Mesendoderm (in vitro differentiated cells): Measurements from ENCODE around the gene PNRC2.

Experiments used
- DNase-seq: peaks from one replicate; pipeline ENCODE4 v3.0.0; 2013
- H2AK5ac ChIP-seq: 2 replicates; pipeline ENCODE4 v1.6.1; 2013; ENCODE audit warnings: low read length, inconsistent platforms
- H2BK120ac ChIP-seq: 2 replicates; pipeline ENCODE4 v1.6.1; 2013; ENCODE audit warnings: low read depth, mild to moderate bottlenecking, low read length, moderate library complexity, mixed read lengths
- H2BK15ac ChIP-seq: replicated peaks from 2 replicates; pipeline ENCODE4 v1.6.1; 2013; ENCODE audit warnings: low read depth, mild to moderate bottlenecking, moderate library complexity
- H2BK5ac ChIP-seq: 2 replicates; pipeline ENCODE4 v1.6.1; 2013; ENCODE audit warnings: low read length, inconsistent platforms
- H3K18ac ChIP-seq: 2 replicates; pipeline ENCODE4 v1.6.1; 2013; ENCODE audit warnings: mild to moderate bottlenecking, low read length, mixed read lengths
- H3K23ac ChIP-seq: one replicate; pipeline ENCODE4 v1.6.1; 2013; ENCODE audit warnings: low read length
- H3K27ac ChIP-seq: 2 replicates; pipeline ENCODE4 v1.5.1; 2013; ENCODE audit warnings: low read depth, mild to moderate bottlenecking, inconsistent platforms, low read length, moderate library complexity
- H3K27me3 ChIP-seq: 2 replicates; pipeline ENCODE4 v1.6.1; 2013; ENCODE audit warnings: low read length, control low read depth, mild to moderate bottlenecking, inconsistent platforms; ENCODE audit not compliant: insufficient read depth, poor library complexity
- H3K36me3 ChIP-seq: 2 replicates; pipeline ENCODE4 v1.6.1; 2013; ENCODE audit warnings: low read length, inconsistent platforms; ENCODE audit not compliant: control insufficient read depth, insufficient read depth
- H3K4ac ChIP-seq: one replicate; pipeline ENCODE4 v1.6.1; 2013; ENCODE audit warnings: low read depth, mild to moderate bottlenecking, low read length, moderate library complexity
- H3K4me1 ChIP-seq: 2 replicates; pipeline ENCODE4 v1.6.1; 2013; ENCODE audit warnings: low read depth, low read length, inconsistent platforms; ENCODE audit not compliant: control insufficient read depth
- H3K4me2 ChIP-seq: 2 replicates; pipeline ENCODE4 v1.6.1; 2013; ENCODE audit warnings: low read length
- H3K4me3 ChIP-seq: 2 replicates; pipeline ENCODE4 v1.5.1; 2013; ENCODE audit warnings: mild to moderate bottlenecking, low read length
- H3K56ac ChIP-seq: one replicate; pipeline ENCODE4 v1.6.1; 2013; ENCODE audit warnings: low read length
- H3K79me1 ChIP-seq: 2 replicates; pipeline ENCODE4 v1.6.1; 2013; ENCODE audit warnings: low read length, inconsistent platforms
- H3K79me2 ChIP-seq: 2 replicates; pipeline ENCODE4 v1.6.1; 2013; ENCODE audit warnings: mild to moderate bottlenecking, low read length; ENCODE audit not compliant: control insufficient read depth, insufficient read depth
- H3K9ac ChIP-seq: 2 replicates; pipeline ENCODE4 v1.6.1; 2013; ENCODE audit warnings: low read length, inconsistent platforms
- H4K5ac ChIP-seq: one replicate; pipeline ENCODE4 v1.6.1; 2013; ENCODE audit warnings: low read length
- H4K8ac ChIP-seq: one replicate; pipeline ENCODE4 v1.6.1; 2013; ENCODE audit warnings: low read depth, mild to moderate bottlenecking, control low read depth, low read length, moderate library complexity
- WGBS: extraction: QIAGEN DNeasy Blood & Tissue Kit; methylation state at CpG from one replicate; pipeline ENCODE4 v1.1.7; 2013; ENCODE audit warnings: low lambda C conversion rate, missing lambda C conversion rate; ENCODE audit not compliant: insufficient coverage; ENCODE audit errors: extremely low coverage; 5-methylcytosine and 5-hydroxymethylcytosine counted together

PNRC2 gene

DNA sequence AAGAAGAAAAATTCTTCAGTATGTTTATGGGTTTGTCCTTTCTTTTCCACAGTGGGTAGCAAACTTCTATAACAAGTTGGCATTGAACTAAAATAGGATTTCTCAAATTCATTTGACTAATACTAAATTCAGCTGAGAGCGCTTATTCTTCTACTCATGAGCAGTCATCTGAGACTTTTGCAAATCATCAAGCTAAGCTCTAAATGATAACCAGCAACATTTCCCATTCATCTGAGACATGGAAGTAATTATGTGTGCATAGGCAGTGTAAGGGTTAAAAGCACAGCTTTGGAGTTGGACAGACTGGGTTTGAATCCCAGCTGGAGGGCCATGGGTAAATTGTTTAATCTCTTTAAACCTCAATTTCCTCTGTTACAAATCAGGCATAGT lies 28.1 kb upstream of the PNRC2 start:
- H3K18ac ChIP-seq: no peak overlapping the region
- no peak overlapping the region for H2AK5ac ChIP-seq
- no peak overlapping the region for H2BK15ac ChIP-seq
- H3K27ac ChIP-seq: no peak overlapping the region
- H3K27me3 ChIP-seq: no peaks in the 10 kb centered on the region
- no peaks in the 10 kb centered on the region for H3K79me2 ChIP-seq
- H3K9ac ChIP-seq: no peak overlapping the region
- no peak overlapping the region for H4K8ac ChIP-seq
- H3K36me3 ChIP-seq: no peaks in the 10 kb centered on the region
- no peak overlapping the region for H3K4ac ChIP-seq
- H2BK5ac ChIP-seq: no peak overlapping the region
- no peaks in the 10 kb centered on the region for H3K79me1 ChIP-seq
- no peak overlapping the region for H3K56ac ChIP-seq
- H3K4me3 ChIP-seq: no peak overlapping the region
- H2BK120ac ChIP-seq: no peak overlapping the region
- no peaks in the 10 kb centered on the region for H3K4me1 ChIP-seq
- WGBS: no CpG with 5 or more reads among the region's 1 CpG
- no peak overlapping the region for H4K5ac ChIP-seq
- H3K23ac ChIP-seq: no peak overlapping the region
- DNase-seq: no peak
- H3K4me2 ChIP-seq: no peak overlapping the region

DNA sequence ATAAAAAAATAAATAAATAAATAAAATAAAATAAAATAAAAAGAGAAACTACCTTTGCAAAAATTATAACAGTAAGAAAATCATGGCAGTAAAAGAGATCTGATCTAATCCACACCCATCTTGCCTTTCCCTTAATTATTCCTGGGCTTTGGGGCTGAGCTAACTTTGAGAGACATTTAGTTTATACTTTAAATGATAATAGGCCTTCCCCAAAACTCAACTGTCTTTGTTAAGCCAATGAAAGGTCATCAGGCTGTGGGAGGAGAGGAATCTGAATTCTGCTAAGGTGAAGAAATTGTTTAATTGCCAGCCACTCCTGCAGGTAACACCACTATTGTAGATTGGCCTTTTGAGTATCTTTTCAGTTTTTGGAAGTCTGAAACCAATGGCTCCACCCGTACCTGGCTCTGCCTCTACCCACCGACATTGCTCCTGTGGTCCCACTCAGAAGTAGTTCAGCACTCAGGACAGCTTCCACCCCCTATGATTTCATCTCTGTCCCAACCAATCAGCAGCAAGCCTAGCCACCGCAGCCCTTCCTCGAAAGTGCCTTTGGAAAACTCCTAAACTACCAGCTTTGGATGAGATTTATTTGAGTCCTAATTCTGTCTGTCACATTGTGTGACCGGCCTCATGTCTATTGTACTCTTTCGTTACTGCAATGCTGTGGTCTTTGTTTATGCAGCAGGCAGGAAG lies 23.0 kb upstream of the PNRC2 start:
- H3K79me2 ChIP-seq: no peaks in the 10 kb centered on the region
- H2BK15ac ChIP-seq: no peak overlapping the region
- H3K56ac ChIP-seq: no peak overlapping the region
- no peak overlapping the region for H2AK5ac ChIP-seq
- no peaks in the 10 kb centered on the region for H3K79me1 ChIP-seq
- H3K23ac ChIP-seq: no peak overlapping the region
- H4K5ac ChIP-seq: no peak overlapping the region
- no peaks in the 10 kb centered on the region for H3K27me3 ChIP-seq
- H3K4ac ChIP-seq: no peak overlapping the region
- no peak overlapping the region for H3K4me3 ChIP-seq
- H4K8ac ChIP-seq: no peak overlapping the region
- no peak overlapping the region for H3K9ac ChIP-seq
- H2BK5ac ChIP-seq: no peak overlapping the region
- H3K4me2 ChIP-seq: no peak overlapping the region
- DNase-seq: peak; percentile 54
- no CpG with 5 or more reads among the region's 6 CpGs for WGBS
- H3K27ac ChIP-seq: no peak overlapping the region
- no peaks in the 10 kb centered on the region for H3K36me3 ChIP-seq
- no peak overlapping the region for H2BK120ac ChIP-seq
- no peaks in the 10 kb centered on the region for H3K4me1 ChIP-seq
- no peak overlapping the region for H3K18ac ChIP-seq

GRCh38 chr1:23947366-23947765 lies 12.3 kb upstream of the PNRC2 start:
- H4K5ac ChIP-seq: no peak overlapping the region
- H2BK5ac ChIP-seq: no peak overlapping the region
- no peak overlapping the region for H2AK5ac ChIP-seq

DNA sequence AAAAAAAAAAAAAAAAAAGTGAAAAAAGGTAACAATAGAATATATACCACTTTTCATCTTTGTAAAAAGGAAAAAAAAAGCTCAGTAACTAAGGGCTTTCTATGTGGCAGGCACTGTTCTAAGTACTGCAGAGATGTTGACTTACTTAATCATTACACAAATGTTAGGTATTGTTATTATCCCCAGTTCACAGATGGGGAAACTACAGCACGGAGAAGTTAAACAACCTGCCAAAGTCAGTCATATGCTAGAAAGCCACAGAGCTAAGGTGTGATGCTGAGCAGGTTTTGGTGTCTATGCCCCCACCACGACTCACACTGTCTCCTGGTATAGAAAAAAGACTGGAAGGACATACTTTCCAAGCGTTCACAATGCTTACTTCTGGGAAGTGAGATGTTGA lies 6.6 kb upstream of the PNRC2 start:
- no CpG with 5 or more reads among the region's 3 CpGs for WGBS
- H3K79me2 ChIP-seq: no peaks in the 10 kb centered on the region

More at GRCh38 chr1:23947366-23947765, 12.3 kb upstream of the PNRC2 start:
- Histone ChIP-seq H3K18ac (no peak overlapping the region), H2BK120ac (no peak overlapping the region), H3K27ac (no peak overlapping the region), H3K9ac (no peak overlapping the region), H3K79me2 (no peaks in the 10 kb centered on the region), H3K23ac (no peak overlapping the region), H3K4me3 (no peak overlapping the region), H3K4me1 (no peaks in the 10 kb centered on the region), H2BK15ac (no peak overlapping the region), H4K8ac (no peak overlapping the region), H3K27me3 (no peaks in the 10 kb centered on the region), H3K36me3 (no peaks in the 10 kb centered on the region), H3K4ac (no peak overlapping the region), H3K56ac (no peak overlapping the region), H3K79me1 (no peaks in the 10 kb centered on the region), H3K4me2 (no peak overlapping the region)
- DNase-seq: no peak

GRCh38 chr1:23957096-23957495 lies 2.5 kb upstream of the PNRC2 start:
- Histone ChIP-seq H3K4me3 (no peak overlapping the region), H2BK5ac (no peak overlapping the region), H4K8ac (no peak overlapping the region), H3K27ac (no peak overlapping the region), H3K27me3 (no peaks in the 10 kb centered on the region), H3K23ac (no peak overlapping the region), H3K9ac (no peak overlapping the region), H3K56ac (peak overlapping the region; percentile 9), H3K4me2 (no peak overlapping the region), H3K79me1 (no peaks in the 10 kb centered on the region), H3K36me3 (no peaks in the 10 kb centered on the region), H3K4me1 (no peaks in the 10 kb centered on the region), H2BK120ac (no peak overlapping the region), H3K18ac (no peak overlapping the region), H3K4ac (no peak overlapping the region), H4K5ac (no peak overlapping the region), H2BK15ac (no peak overlapping the region), H2AK5ac (no peak overlapping the region), H3K79me2 (peaks cover 19% of the 10 kb centered on the region)
- WGBS: no CpG with 5 or more reads among the region's 7 CpGs
- DNase-seq: peak; percentile 26

More for the DNA sequence above, 6.6 kb upstream of the PNRC2 start:
- H3K4me2 ChIP-seq: no peak overlapping the region
- H2BK15ac ChIP-seq: no peak overlapping the region
- H2BK120ac ChIP-seq: no peak overlapping the region
- H3K4ac ChIP-seq: no peak overlapping the region
- no peak overlapping the region for H3K56ac ChIP-seq
- H3K23ac ChIP-seq: no peak overlapping the region
- H4K8ac ChIP-seq: no peak overlapping the region
- no peak for DNase-seq
- H3K4me3 ChIP-seq: no peak overlapping the region
- H3K18ac ChIP-seq: no peak overlapping the region
- H3K4me1 ChIP-seq: no peaks in the 10 kb centered on the region
- H3K36me3 ChIP-seq: no peaks in the 10 kb centered on the region
- H3K27ac ChIP-seq: no peak overlapping the region
- no peaks in the 10 kb centered on the region for H3K27me3 ChIP-seq
- H3K9ac ChIP-seq: no peak overlapping the region
- no peaks in the 10 kb centered on the region for H3K79me1 ChIP-seq
- no peak overlapping the region for H2BK5ac ChIP-seq
- H2AK5ac ChIP-seq: no peak overlapping the region
- H4K5ac ChIP-seq: no peak overlapping the region
